ENCODE measurements around the gene C1orf52. TPM values are rescaled to one million over a fixed set of nuclear protein-coding genes. Genes with fewer than 3 reads are reported as not detected.

C1orf52 gene
- 9.2 and 32.3 TPM in 2 replicates for total RNA-seq

GRCh38 chr1:85259118-85259911 is at the start of gene C1orf52:
TSS of gene C1orf52 (minus strand) at chr1:85259662. CDS start at chr1:85259633, 29 bp downstream.

GRCh38 chr1:85276215-85276977 is 16.9 kb upstream of the C1orf52 start, which contains the start of gene BCL10:
TSS of gene BCL10 (minus strand) at chr1:85276632. CDS start at chr1:85276352, 280 bp downstream.

DNA sequence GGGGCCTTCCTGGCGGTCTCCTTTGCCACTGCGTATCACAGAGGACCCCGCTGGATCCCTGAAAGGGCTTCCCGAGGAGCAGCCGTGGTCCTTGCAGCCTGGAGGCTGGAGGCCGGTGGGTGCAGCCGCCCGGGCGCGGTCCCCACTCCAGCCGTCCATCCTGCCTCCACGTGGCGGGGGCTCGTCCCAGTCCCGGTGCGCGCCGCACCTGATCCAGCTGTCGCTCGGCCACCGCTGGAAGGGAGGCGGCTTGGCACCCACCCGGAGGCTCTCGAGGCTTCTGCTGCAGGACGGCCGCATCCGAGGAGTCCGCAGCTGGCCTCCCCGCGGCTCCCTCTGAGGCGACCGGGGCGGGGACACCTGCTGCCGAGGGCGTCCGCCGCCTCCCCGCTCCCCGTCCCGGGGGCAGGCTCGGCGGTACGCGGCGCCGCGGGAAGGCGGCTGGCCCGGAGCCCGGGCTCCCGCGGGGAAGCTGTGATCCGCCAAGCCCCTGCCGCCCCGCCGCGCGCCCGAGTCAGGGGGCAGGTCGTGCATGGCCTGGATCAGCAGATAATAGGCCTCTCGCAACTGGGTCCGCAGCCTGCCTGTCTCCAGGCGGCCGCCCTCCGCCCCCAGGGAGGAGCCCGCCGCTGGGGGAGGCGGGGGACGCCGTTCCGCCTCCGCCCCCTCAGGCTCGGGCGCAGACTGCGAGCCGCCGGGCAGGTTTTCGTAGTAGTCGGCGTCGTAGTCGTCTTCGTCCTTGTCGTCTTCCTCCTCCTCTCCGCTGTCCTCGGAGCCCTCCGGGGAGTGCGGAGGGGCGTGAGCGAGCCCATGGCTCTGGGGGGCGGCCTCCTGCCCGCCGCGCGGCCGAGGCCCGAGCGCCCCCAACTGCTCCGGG is 58.8 kb downstream of the C1orf52 start, which contains the start of gene SYDE2:
Gene SYDE2 (minus strand): TSS at position 554 of the 877 bp plus-strand sequence. CDS start 20 bp downstream, at position 534.

Other genes starting within 250 kb of the C1orf52 start
- gene MCOLN3, start 211.2 kb downstream of the C1orf52 start, total RNA-seq = not detected in 2 replicates
- gene SYDE2, start 58.6 kb downstream of the C1orf52 start, total RNA-seq = 0.49 and 13.4 TPM in 2 replicates
- gene BCL10, start 17.0 kb upstream of the C1orf52 start, total RNA-seq = 32.7 and 73.7 TPM in 2 replicates
- 22.7 and 50.1 TPM in 2 replicates for gene DDAH1, start 205.5 kb upstream of the C1orf52 start, total RNA-seq

Measured in bladder microvascular endothelial cell (primary cell).